RWPE2 (cell line): ENCODE measurements around the gene QRFP.

Experiments used
- ATAC-seq: fragments of 200-7000 bp; cut with Tn5 transposase; 3 replicates; pipeline ENCODE4 v1.9.1; 2021; ENCODE audit warnings: low read depth
- DNase-seq: peaks from one replicate; pipeline ENCODE4 v3.0.0-alpha.2; 2020; ENCODE audit warnings: low spot score
- H3K27ac ChIP-seq: fragments of 450-650 bp; 2 replicates; pipeline ENCODE4 v1.5.1; 2017; ENCODE audit warnings: mild to moderate bottlenecking; ENCODE audit not compliant: poor library complexity, severe bottlenecking
- H3K27me3 ChIP-seq: fragments of 250-450 bp; sonication (Bioruptor Pico); 2 replicates; pipeline ENCODE4 v1.5.1; 2021; ENCODE audit warnings: mild to moderate bottlenecking, moderate library complexity; ENCODE audit not compliant: insufficient read depth, poor library complexity, severe bottlenecking
- H3K36me3 ChIP-seq: fragments of 250-450 bp; sonication (Bioruptor Pico); 2 replicates; pipeline ENCODE4 v1.5.1; 2020; ENCODE audit warnings: low read depth, mild to moderate bottlenecking, moderate library complexity
- H3K4me1 ChIP-seq: fragments of 250-450 bp; sonication (Bioruptor Pico); 2 replicates; pipeline ENCODE4 v1.5.1; 2021; ENCODE audit warnings: mild to moderate bottlenecking, moderate library complexity; ENCODE audit not compliant: insufficient read depth, poor library complexity, severe bottlenecking
- H3K4me3 ChIP-seq: fragments of 250-450 bp; sonication (Bioruptor Pico); 2 replicates; pipeline ENCODE4 v1.5.1; 2021; ENCODE audit warnings: mild to moderate bottlenecking, moderate library complexity; ENCODE audit not compliant: severe bottlenecking
- H3K9me3 ChIP-seq: fragments of 250-450 bp; sonication (Bioruptor Pico); 2 replicates; pipeline ENCODE4 v1.5.1; 2021; ENCODE audit warnings: mild to moderate bottlenecking, moderate library complexity; ENCODE audit not compliant: severe bottlenecking
- CTCF ChIP-seq: fragments of 450-650 bp; IDR thresholded peaks from one replicate; pipeline ENCODE4 v1.5.1; 2017; ENCODE audit warnings: mild to moderate bottlenecking, moderate library complexity; ENCODE audit not compliant: poor library complexity, severe bottlenecking

QRFP gene

GRCh38 chr9:130884542-130885483 lies 11.8 kb downstream of the QRFP start:
- no peak for TF ChIP-seq CTCF
- H3K4me1 ChIP-seq: peaks cover 9% of the 10 kb centered on the region
- no peak for DNase-seq
- H3K36me3 ChIP-seq: peaks cover 74% of the 10 kb centered on the region
- no peak overlapping the region for H3K27ac ChIP-seq
- no peak overlapping the region for H3K4me3 ChIP-seq
- no peaks in the 10 kb centered on the region for H3K27me3 ChIP-seq
- peaks cover 15% of the 10 kb centered on the region for H3K9me3 ChIP-seq
- no peak for ATAC-seq

DNA sequence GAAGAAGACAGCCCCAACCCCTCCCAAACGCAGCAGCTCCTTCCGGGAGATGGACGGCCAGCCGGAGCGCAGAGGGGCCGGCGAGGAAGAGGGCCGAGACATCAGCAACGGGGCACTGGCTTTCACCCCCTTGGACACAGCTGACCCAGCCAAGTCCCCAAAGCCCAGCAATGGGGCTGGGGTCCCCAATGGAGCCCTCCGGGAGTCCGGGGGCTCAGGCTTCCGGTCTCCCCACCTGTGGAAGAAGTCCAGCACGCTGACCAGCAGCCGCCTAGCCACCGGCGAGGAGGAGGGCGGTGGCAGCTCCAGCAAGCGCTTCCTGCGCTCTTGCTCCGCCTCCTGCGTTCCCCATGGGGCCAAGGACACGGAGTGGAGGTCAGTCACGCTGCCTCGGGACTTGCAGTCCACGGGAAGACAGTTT lies 12.5 kb downstream of the QRFP start:
- no peaks in the 10 kb centered on the region for H3K27me3 ChIP-seq
- no peak for TF ChIP-seq CTCF
- H3K9me3 ChIP-seq: peaks cover 14% of the 10 kb centered on the region
- DNase-seq (no peak), ATAC-seq (no peak)
- peaks cover 80% of the 10 kb centered on the region for H3K36me3 ChIP-seq
- no peak overlapping the region for H3K27ac ChIP-seq
- no peak overlapping the region for H3K4me3 ChIP-seq
- H3K4me1 ChIP-seq: peaks cover 9% of the 10 kb centered on the region

DNA sequence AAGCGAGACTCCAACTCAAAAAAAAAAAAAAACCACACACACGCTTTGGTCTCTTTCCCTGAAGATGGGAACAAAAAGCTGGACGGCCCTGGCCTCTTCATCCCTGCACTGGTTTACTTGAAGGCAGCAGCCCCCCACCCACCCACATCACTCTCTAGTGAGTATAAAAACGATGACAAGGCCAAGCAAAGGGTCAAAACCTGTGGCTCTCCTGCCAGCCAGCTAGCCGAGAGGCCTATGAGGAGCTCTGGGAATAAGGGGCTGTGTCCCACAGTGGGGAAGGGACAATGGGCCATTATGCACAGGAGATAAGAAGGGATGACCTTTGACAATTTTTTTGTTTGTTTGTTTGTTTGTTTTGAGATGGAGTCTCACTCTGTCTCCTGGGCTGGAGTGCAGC lies 13.1 kb downstream of the QRFP start:
- no peak overlapping the region for H3K27ac ChIP-seq
- H3K36me3 ChIP-seq: peaks cover 84% of the 10 kb centered on the region

DNA sequence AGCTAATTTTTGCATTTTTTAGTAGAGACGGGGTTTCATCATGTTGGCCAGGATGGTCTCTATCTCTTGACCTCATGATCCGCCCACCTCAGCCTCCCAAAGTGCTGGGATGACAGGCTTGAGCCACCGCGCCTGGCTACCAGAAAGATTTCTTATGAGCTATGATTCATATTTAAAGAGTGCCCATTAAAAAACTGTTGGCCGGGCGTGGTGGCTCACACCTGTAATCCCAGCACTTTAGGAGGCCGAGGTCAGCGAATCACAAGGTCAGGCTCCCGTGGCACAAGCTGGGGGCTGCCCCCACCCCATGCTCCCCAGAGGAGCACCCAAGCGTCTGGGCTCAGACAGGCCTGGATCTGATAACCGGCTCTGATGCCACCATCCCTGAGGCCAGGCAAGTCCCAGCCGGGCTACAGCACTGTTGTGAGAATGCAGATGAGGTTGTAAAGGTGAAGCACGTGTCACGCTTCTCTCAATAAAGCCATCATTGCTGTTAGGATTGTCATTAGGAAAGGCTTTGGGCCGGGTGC lies 13.9 kb downstream of the QRFP start:
- no peak overlapping the region for H3K27ac ChIP-seq
- no peak for DNase-seq
- no peak for TF ChIP-seq CTCF
- no peak for ATAC-seq
- H3K27me3 ChIP-seq: no peaks in the 10 kb centered on the region
- peaks cover 10% of the 10 kb centered on the region for H3K9me3 ChIP-seq
- peaks cover 9% of the 10 kb centered on the region for H3K4me1 ChIP-seq
- no peak overlapping the region for H3K4me3 ChIP-seq
- H3K36me3 ChIP-seq: peaks cover 86% of the 10 kb centered on the region

More for the DNA sequence above, 13.1 kb downstream of the QRFP start:
- no peak for TF ChIP-seq CTCF
- Histone ChIP-seq H3K4me1 (peaks cover 9% of the 10 kb centered on the region), H3K27me3 (no peaks in the 10 kb centered on the region), H3K9me3 (peaks cover 14% of the 10 kb centered on the region), H3K4me3 (no peak overlapping the region)
- ATAC-seq: no peak
- DNase-seq: no peak

- no peak for ATAC-seq
- H3K36me3 ChIP-seq: peaks cover 74% of the 10 kb centered on the region
Measured at GRCh38 chr9:130881516-130881915, 15.1 kb downstream of the QRFP start.

More at GRCh38 chr9:130881516-130881915, 15.1 kb downstream of the QRFP start:
- Histone ChIP-seq H3K4me1 (peaks cover 9% of the 10 kb centered on the region), H3K9me3 (peaks cover 7% of the 10 kb centered on the region), H3K27ac (no peak overlapping the region), H3K4me3 (no peak overlapping the region), H3K27me3 (no peaks in the 10 kb centered on the region)
- no peak for DNase-seq
- TF ChIP-seq CTCF: no peak
